Measurements from ENCODE around the gene ATOH8. TPM values are rescaled to one million over a fixed set of nuclear protein-coding genes. Genes with fewer than 3 reads are reported as not detected.

The ATOH8 gene
- total RNA-seq, 2 experiments from 2014 or later: not detected

GRCh38 chr2:85717308-85718008 is 36.3 kb upstream of the ATOH8 start:
- ChIA-PET POLR2A (no interaction called here), CTCF (interaction anchor here (1.3 kb wide), 1 partner anchor 80 kb away, joined by 3 read pairs; no protein-coding TSS in a partner anchor)

- ChIA-PET POLR2A (no interaction called here), CTCF (interaction anchor here (1.3 kb wide), 1 partner anchor 81 kb away, joined by 3 read pairs; no protein-coding TSS in a partner anchor)
These were observed 35.8 kb upstream of the ATOH8 start for GRCh38 chr2:85718009-85718391.

- POLR2A ChIA-PET: no interaction called here
- CTCF ChIA-PET: interaction anchor here (0.7 kb wide), 1 partner anchor 10 kb away, joined by 4 read pairs; no protein-coding TSS in a partner anchor
These were observed 34.8 kb upstream of the ATOH8 start for GRCh38 chr2:85718885-85719492.

- POLR2A ChIA-PET: no interaction called here
- CTCF ChIA-PET: interaction anchor here (0.7 to 1.4 kb wide), 2 partner anchors 9 to 109 kb away, joined by 3 read pairs; no protein-coding TSS in a partner anchor
These were observed 34.1 kb upstream of the ATOH8 start for GRCh38 chr2:85719609-85720240.

GRCh38 chr2:85720533-85720932 is 33.3 kb upstream of the ATOH8 start:
- ChIA-PET CTCF (interaction anchor here (1.4 kb wide), 1 partner anchor 8 kb away, joined by 3 read pairs; no protein-coding TSS in a partner anchor), POLR2A (no interaction called here)

GRCh38 chr2:85721641-85722040 is 32.1 kb upstream of the ATOH8 start:
- ChIA-PET POLR2A (no interaction called here), CTCF (interaction anchor here (1.5 kb wide), 1 partner anchor 93 kb away, joined by 6 read pairs; no protein-coding TSS in a partner anchor)

GRCh38 chr2:85722519-85722918 is 31.3 kb upstream of the ATOH8 start:
- ChIA-PET CTCF (interaction anchor here (0.7 to 1.5 kb wide), 2 partner anchors 14 to 92 kb away, joined by 3 to 6 read pairs; no protein-coding TSS in a partner anchor), POLR2A (no interaction called here)

- ChIA-PET CTCF (interaction anchor here (1.0 kb wide), 1 partner anchor 29 kb away, joined by 4 read pairs; no protein-coding TSS in a partner anchor), POLR2A (no interaction called here)
These were observed 30.0 kb upstream of the ATOH8 start for GRCh38 chr2:85723707-85724360.

- CTCF ChIA-PET: interaction anchor here (0.6 to 1.5 kb wide), 6 partner anchors 12 to 91 kb away, joined by 3 to 5 read pairs (median 4); no protein-coding TSS in a partner anchor
- POLR2A ChIA-PET: no interaction called here
These were observed 29.0 kb upstream of the ATOH8 start for GRCh38 chr2:85724731-85725181.

- POLR2A ChIA-PET: interaction anchor here (0.6 kb wide), 1 partner anchor 221 kb away, joined by 3 read pairs; no protein-coding TSS in a partner anchor
- CTCF ChIA-PET: interaction anchor here (1.2 to 2.2 kb wide), 5 partner anchors 11 to 89 kb away, joined by 3 to 10 read pairs (median 4); no protein-coding TSS in a partner anchor
These were observed 28.3 kb upstream of the ATOH8 start for GRCh38 chr2:85725451-85725850.

GRCh38 chr2:85727798-85728197 is 26.0 kb upstream of the ATOH8 start:
- POLR2A ChIA-PET: no interaction called here
- CTCF ChIA-PET: interaction anchor here (2.2 kb wide), 1 partner anchor 87 kb away, joined by 10 read pairs; no protein-coding TSS in a partner anchor

- CTCF ChIA-PET: interaction anchor here (0.5 to 2.3 kb wide), 21 partner anchors 8 to 688 kb away, joined by 3 to 28 read pairs (median 4); no protein-coding TSS in a partner anchor
- POLR2A ChIA-PET: no interaction called here
These were observed 25.4 kb upstream of the ATOH8 start for GRCh38 chr2:85728342-85728741.

GRCh38 chr2:85728883-85729824 is 24.6 kb upstream of the ATOH8 start:
- POLR2A ChIA-PET: no interaction called here
- CTCF ChIA-PET: interaction anchor here (0.5 to 2.3 kb wide), 23 partner anchors 9 to 689 kb away, joined by 3 to 28 read pairs (median 4); no protein-coding TSS in a partner anchor

- ChIA-PET POLR2A (no interaction called here), CTCF (interaction anchor here (1.0 to 2.3 kb wide), 7 partner anchors 16 to 86 kb away, joined by 3 to 28 read pairs (median 7); no protein-coding TSS in a partner anchor)
These were observed 23.8 kb upstream of the ATOH8 start for GRCh38 chr2:85729825-85730510.

- POLR2A ChIA-PET: no interaction called here
- CTCF ChIA-PET: interaction anchor here (2.2 to 2.3 kb wide), 2 partner anchors 74 to 83 kb away, joined by 9 to 28 read pairs; no protein-coding TSS in a partner anchor
These were observed 23.0 kb upstream of the ATOH8 start for GRCh38 chr2:85730686-85731230.

GRCh38 chr2:85731606-85732005 is 22.2 kb upstream of the ATOH8 start:
- ChIA-PET POLR2A (no interaction called here), CTCF (interaction anchor here (2.9 kb wide), 1 partner anchor 82 kb away, joined by 8 read pairs; no protein-coding TSS in a partner anchor)

- ChIA-PET POLR2A (no interaction called here), CTCF (interaction anchor here (2.9 kb wide), 1 partner anchor 81 kb away, joined by 8 read pairs; no protein-coding TSS in a partner anchor)
These were observed 21.2 kb upstream of the ATOH8 start for GRCh38 chr2:85732467-85733120.
